Liver (tissue), 9 donors: Measurements from ENCODE around the gene ASIC3. TPM values are rescaled to one million over a fixed set of nuclear protein-coding genes. Genes with fewer than 3 reads are reported as not detected.

Source experiments
- DNase-seq: peaks from one replicate; pipeline ENCODE4 v3.0.0-alpha.2; 2017; ENCODE audit warnings: low spot score
- H3K27ac ChIP-seq, 2 donors: one replicate each; pipeline ENCODE4 v1.7.0; 2013; ENCODE audit warnings: inconsistent platforms in 2 of 2, low read length in 2 of 2, control low read depth in 1 of 2, low read depth in 1 of 2, mild to moderate bottlenecking in 1 of 2
- H3K27me3 ChIP-seq, 4 donors: one replicate each; pipeline versions ENCODE4 v1.6.1 to v1.7.0; 2013; ENCODE audit warnings: low read length in 3 of 4, inconsistent platforms in 1 of 4, mild to moderate bottlenecking in 1 of 4, moderate library complexity in 1 of 4; ENCODE audit not compliant: control insufficient read depth in 4 of 4, insufficient read depth in 4 of 4
- H3K36me3 ChIP-seq, 4 donors: one replicate each; pipeline versions ENCODE4 v1.6.1 to v1.7.0; 2013; ENCODE audit warnings: low read length in 3 of 4, mild to moderate bottlenecking in 3 of 4, low read depth in 1 of 4, moderate library complexity in 1 of 4; ENCODE audit not compliant: control insufficient read depth in 4 of 4, insufficient read depth in 3 of 4
- H3K4me1 ChIP-seq, 4 donors: one replicate each; pipeline versions ENCODE4 v1.6.1 to v1.7.0; 2013; ENCODE audit warnings: low read length in 3 of 4, mild to moderate bottlenecking in 3 of 4, moderate library complexity in 1 of 4; ENCODE audit not compliant: control insufficient read depth in 4 of 4, insufficient read depth in 4 of 4
- H3K4me3 ChIP-seq, 3 donors: one replicate each; pipeline versions ENCODE4 v1.6.1 to v1.7.0; 2013; ENCODE audit warnings: low read length in 3 of 3, control low read depth in 1 of 3, low read depth in 1 of 3, mild to moderate bottlenecking in 1 of 3
- H3K9ac ChIP-seq, 2 donors: one replicate each; pipeline ENCODE4 v1.7.0; 2013; ENCODE audit warnings: low read length in 2 of 2, mild to moderate bottlenecking in 2 of 2, moderate library complexity in 2 of 2, control low read depth in 1 of 2, low read depth in 1 of 2
- H3K9me3 ChIP-seq, 4 donors: one replicate each; pipeline versions ENCODE4 v1.6.1 to v1.7.0; 2013; ENCODE audit warnings: low read length in 3 of 4; ENCODE audit not compliant: control insufficient read depth in 4 of 4
- ATF3 ChIP-seq: IDR thresholded peaks from 2 replicates; pipeline ENCODE4 v1.6.1; 2016; ENCODE audit warnings: antibody characterized with exemption
- CTCF ChIP-seq: fragments of 150-350 bp; IDR thresholded peaks from 2 replicates; pipeline ENCODE4 v1.5.1; 2017; ENCODE audit warnings: improper control_type of control experiment, low read depth, low read length; ENCODE audit not compliant: missing input control
- EGR1 ChIP-seq, 2 donors: IDR thresholded peaks; 2 replicates each; pipeline ENCODE4 v1.6.1; 2016 to 2018; ENCODE audit warnings: antibody characterized with exemption in 2 of 2, low read depth in 2 of 2
- FOXA1 ChIP-seq: IDR thresholded peaks from 2 replicates; pipeline ENCODE4 v1.6.1; 2016; ENCODE audit warnings: antibody characterized with exemption
- FOXA2 ChIP-seq: IDR thresholded peaks from 2 replicates; pipeline ENCODE4 v1.6.1; 2016; ENCODE audit warnings: antibody characterized with exemption
- GABPA ChIP-seq, 2 donors: IDR thresholded peaks in 1 of 2; conservative IDR thresholded peaks in 1 of 2; 2 replicates each; pipeline ENCODE4 v1.6.1; 2016; ENCODE audit warnings: antibody characterized with exemption in 2 of 2, mild to moderate bottlenecking in 1 of 2, moderate library complexity in 1 of 2
- HNF4A ChIP-seq, 2 donors: conservative IDR thresholded peaks; 2 replicates each; pipeline ENCODE4 v1.6.1; 2016; ENCODE audit warnings: antibody characterized with exemption in 2 of 2, mild to moderate bottlenecking in 2 of 2
- HNF4G ChIP-seq: IDR thresholded peaks from 2 replicates; pipeline ENCODE4 v1.6.1; 2016; ENCODE audit warnings: antibody characterized with exemption
- JUND ChIP-seq, 2 donors: IDR thresholded peaks; 2 replicates each; pipeline ENCODE4 v1.6.1; 2016; ENCODE audit warnings: antibody characterized with exemption in 2 of 2
- MAX ChIP-seq: IDR thresholded peaks from 2 replicates; pipeline ENCODE4 v1.6.1; 2016; ENCODE audit warnings: antibody characterized with exemption
- NR2F2 ChIP-seq: IDR thresholded peaks from 2 replicates; pipeline ENCODE4 v1.6.1; 2016; ENCODE audit warnings: antibody characterized with exemption
- REST ChIP-seq: IDR thresholded peaks from 2 replicates; pipeline ENCODE4 v1.6.1; 2016; ENCODE audit warnings: antibody characterized with exemption, mild to moderate bottlenecking
- RXRA ChIP-seq, 2 donors: IDR thresholded peaks; 2 replicates each; pipeline ENCODE4 v1.6.1; 2017 to 2018; ENCODE audit warnings: antibody characterized with exemption in 2 of 2, mild to moderate bottlenecking in 1 of 2
- SP1 ChIP-seq: IDR thresholded peaks from 2 replicates; pipeline ENCODE4 v1.6.1; 2018; ENCODE audit warnings: antibody characterized with exemption, mild to moderate bottlenecking
- TAF1 ChIP-seq: conservative IDR thresholded peaks from 2 replicates; pipeline ENCODE4 v1.6.1; 2016; ENCODE audit warnings: antibody characterized with exemption, mild to moderate bottlenecking
- YY1 ChIP-seq: IDR thresholded peaks from 2 replicates; pipeline ENCODE4 v1.6.1; 2016; ENCODE audit warnings: antibody characterized with exemption, mild to moderate bottlenecking
- ZBTB33 ChIP-seq: IDR thresholded peaks from 2 replicates; pipeline ENCODE4 v1.6.1; 2016; ENCODE audit warnings: antibody characterized with exemption
- WGBS: extraction: QIAGEN DNeasy Blood & Tissue Kit; methylation state at CpG from one replicate; pipeline ENCODE4 v1.1.7; 2013; 5-methylcytosine and 5-hydroxymethylcytosine counted together
- polyA plus RNA-seq, 2 donors: library from polyadenylated mRNA; stranded (reverse) in 1 of 2; unstranded in 1 of 2; fragments of 200-250 nt in 1 of 2; fragments of >200 nt in 1 of 2; fragmentation: Nextera tagmentation in 1 of 2; extraction: Ambion mirVana in 1 of 2; gene quantifications; one replicate each; pipeline versions ENCODE4 v1.2.1 to v1.2.3, GENCODE V29; 2013 to 2015
- total RNA-seq, 2 donors: library from RNA; depleted of rRNA; stranded (reverse); fragments of >200 nt; gene quantifications; one replicate each; pipeline ENCODE4 v1.2.3, GENCODE V29; 2014
- donor health status: healthy.
- donor health status: healthy.
- donor health status: healthy.
- donor health status: healthy.
- donor health status: healthy.

Gene ASIC3
- total and polyA plus RNA-seq, 4 donors: 0.05 to 1.0 (median 0.39) TPM

GRCh38 chr7:151013733-151014497, 34.4 kb upstream of the ASIC3 start:
- 26% methylated on average over 55 of the region's 55 CpGs for WGBS
- TF ChIP-seq CTCF: no peak
- TF ChIP-seq GABPA (IDR thresholded peaks at IDR 0.05 in 1 of 2, conservative IDR thresholded peaks at IDR 0.05 in 1 of 2): no peak
- no peak for TF ChIP-seq YY1
- no peak for TF ChIP-seq JUND (IDR thresholded peaks at IDR 0.05)
- no peak for TF ChIP-seq RXRA (IDR thresholded peaks at IDR 0.05)
- TF ChIP-seq HNF4A (conservative IDR thresholded peaks at IDR 0.05): no peak
- TF ChIP-seq EGR1 (IDR thresholded peaks at IDR 0.05; ENCODE audit: low read depth in 2 of 2): no peak
- TF ChIP-seq NR2F2: no peak
- peaks cover 0 to 4% (median under 1%) of the 10 kb centered on the region in 4 donors for H3K27me3 ChIP-seq
- no peak overlapping the region for H3K9ac ChIP-seq
- no peaks in the 10 kb centered on the region for H3K36me3 ChIP-seq
- H3K9me3 ChIP-seq: no peaks in the 10 kb centered on the region
- no peak overlapping the region for H3K4me3 ChIP-seq
- DNase-seq: peak; percentile 58
- H3K27ac ChIP-seq: peak overlapping the region in 1 of 2 donors; percentile 2
- peaks cover 5 to 28% (median 13%) of the 10 kb centered on the region in 4 donors for H3K4me1 ChIP-seq

- Histone ChIP-seq H3K9ac (no peak overlapping the region), H3K27me3 (peaks cover 0 to 4% (median under 1%) of the 10 kb centered on the region in 4 donors), H3K36me3 (no peaks in the 10 kb centered on the region), H3K27ac (no peak overlapping the region), H3K9me3 (no peaks in the 10 kb centered on the region), H3K4me3 (no peak overlapping the region), H3K4me1 (peaks cover 6 to 28% (median 14%) of the 10 kb centered on the region in 4 donors)
- WGBS: 73% methylated on average over 8 of the region's 8 CpGs
- no peak for DNase-seq
- no peak for TF ChIP-seq HNF4A (conservative IDR thresholded peaks at IDR 0.05)
Observed at GRCh38 chr7:151014950-151015349, 33.4 kb upstream of the ASIC3 start.

- Histone ChIP-seq H3K27me3 (peaks cover 0 to 4% (median under 1%) of the 10 kb centered on the region in 4 donors), H3K9ac (no peak overlapping the region), H3K4me1 (peaks cover 6 to 25% (median 13%) of the 10 kb centered on the region in 4 donors), H3K36me3 (no peaks in the 10 kb centered on the region), H3K27ac (no peak overlapping the region), H3K9me3 (no peaks in the 10 kb centered on the region), H3K4me3 (no peak overlapping the region)
- 81% methylated on average over 5 of the region's 5 CpGs for WGBS
- no peak for DNase-seq
- TF ChIP-seq CTCF (no peak), MAX (no peak), ZBTB33 (no peak), ATF3 (no peak), RXRA (IDR thresholded peaks at IDR 0.05) (no peak), EGR1 (IDR thresholded peaks at IDR 0.05; ENCODE audit: low read depth in 2 of 2) (no peak), REST (no peak), SP1 (no peak), GABPA (IDR thresholded peaks at IDR 0.05 in 1 of 2, conservative IDR thresholded peaks at IDR 0.05 in 1 of 2) (no peak), FOXA2 (no peak), TAF1 (no peak), HNF4G (no peak), FOXA1 (no peak)
Observed at GRCh38 chr7:151015967-151016366, 32.4 kb upstream of the ASIC3 start.
